NCI-H146 (cell line): ENCODE results near the gene FGFR3.

Source experiments
- DNase-seq: peaks from one replicate; lab custom pipeline; 2025; lab: John Stamatoyannopoulos, UW

FGFR3 gene

DNA sequence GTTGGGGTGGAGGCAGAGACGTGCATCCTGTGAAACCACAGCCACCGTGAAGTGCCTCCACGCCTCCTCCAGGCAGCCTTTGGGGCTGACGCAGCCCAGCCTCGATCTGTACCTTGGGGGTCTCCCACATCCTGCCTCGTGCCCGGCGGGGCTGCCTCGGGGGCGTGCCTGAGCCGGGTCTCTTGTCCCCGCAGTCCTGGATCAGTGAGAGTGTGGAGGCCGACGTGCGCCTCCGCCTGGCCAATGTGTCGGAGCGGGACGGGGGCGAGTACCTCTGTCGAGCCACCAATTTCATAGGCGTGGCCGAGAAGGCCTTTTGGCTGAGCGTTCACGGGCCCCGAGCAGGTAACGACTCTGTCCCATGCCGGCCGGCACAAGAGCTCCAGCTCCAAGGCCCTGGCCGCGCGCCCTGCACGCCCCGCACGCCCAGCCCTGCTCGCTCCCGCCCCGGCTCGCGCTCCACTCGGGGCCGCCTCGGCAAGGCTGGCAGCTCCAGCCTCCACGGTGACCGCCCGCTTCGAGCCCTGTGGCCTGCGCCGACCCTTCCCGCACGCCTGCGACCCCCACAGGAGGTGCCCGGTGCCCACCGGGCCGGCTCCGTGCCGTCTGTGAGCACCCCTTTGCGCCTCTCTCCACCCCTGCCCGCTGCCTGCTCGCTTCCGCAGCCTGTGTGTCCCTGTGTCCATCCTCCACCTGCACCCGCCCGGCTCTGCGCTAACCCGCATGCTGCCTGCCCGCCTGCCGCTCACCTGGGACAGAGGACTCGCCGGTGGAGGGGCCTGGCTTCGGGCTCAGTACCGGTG lies 9.8 kb downstream of the FGFR3 start:
- no peak for DNase-seq

DNA sequence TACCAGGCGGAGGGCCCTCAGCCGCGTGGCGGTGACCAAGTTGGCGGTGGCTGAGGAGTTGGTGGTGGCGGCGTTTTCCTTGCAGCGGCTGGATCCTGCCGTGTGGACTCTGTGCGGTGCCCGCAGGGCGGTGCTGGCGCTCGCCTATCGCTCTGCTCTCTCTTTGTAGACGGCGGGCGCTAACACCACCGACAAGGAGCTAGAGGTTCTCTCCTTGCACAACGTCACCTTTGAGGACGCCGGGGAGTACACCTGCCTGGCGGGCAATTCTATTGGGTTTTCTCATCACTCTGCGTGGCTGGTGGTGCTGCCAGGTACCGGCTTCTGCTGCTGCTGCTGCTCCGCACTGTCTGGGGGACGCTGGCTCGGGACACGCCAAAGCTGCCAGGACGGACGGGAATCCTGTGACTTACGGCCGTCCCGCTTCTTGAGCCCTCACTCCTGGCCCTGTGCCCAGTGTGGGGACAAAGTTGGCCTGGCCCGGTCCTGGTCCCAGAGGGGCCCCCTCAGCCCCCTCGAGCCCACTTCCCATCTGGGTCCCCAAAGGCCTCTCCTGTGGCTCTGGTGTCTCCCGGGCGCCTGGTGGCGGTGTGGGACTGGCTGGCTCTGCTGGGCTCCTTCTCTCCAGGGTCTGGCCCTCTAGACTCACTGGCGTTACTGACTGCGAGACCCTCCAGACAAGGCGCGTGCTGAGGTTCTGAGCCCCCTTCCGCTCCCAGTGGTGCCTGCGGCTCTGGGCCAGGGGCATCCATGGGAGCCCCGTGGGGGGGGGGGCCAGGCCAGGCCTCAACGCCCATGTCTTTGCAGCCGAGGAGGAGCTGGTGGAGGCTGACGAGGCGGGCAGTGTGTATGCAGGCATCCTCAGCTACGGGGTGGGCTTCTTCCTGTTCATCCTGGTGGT lies 10.7 kb downstream of the FGFR3 start:
- DNase-seq = no peak

DNA sequence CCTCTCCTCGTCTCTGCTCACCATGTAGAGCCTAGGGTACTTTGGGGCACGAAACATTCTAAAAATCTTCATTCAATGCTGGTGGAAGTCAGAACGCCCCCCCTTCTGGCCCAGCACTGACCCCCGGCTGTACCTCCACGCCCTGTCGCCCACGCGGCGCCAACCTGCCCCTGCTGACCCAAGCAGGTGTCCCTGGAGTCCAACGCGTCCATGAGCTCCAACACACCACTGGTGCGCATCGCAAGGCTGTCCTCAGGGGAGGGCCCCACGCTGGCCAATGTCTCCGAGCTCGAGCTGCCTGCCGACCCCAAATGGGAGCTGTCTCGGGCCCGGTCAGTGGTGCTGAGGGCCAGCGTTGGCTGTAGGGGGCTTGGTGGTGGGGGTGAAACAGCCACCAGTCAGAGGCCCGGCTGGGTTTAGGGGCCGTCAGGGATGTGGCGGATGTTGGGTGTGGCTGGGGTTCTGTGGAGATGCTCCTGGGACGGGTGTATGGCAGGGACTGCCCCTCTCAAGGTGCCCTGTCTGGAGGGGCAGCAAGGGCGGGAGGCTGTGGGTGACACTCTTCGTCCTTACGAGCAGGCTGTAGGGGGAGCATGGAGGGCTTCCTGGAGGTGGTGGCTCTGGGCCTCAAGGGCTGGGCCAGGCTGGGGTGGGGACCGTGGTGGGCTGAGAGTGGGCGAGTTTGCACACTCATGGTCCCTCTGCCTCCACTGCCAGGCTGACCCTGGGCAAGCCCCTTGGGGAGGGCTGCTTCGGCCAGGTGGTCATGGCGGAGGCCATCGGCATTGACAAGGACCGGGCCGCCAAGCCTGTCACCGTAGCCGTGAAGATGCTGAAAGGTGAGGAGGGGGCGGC lies 11.8 kb downstream of the FGFR3 start:
- DNase-seq = no peak

DNA sequence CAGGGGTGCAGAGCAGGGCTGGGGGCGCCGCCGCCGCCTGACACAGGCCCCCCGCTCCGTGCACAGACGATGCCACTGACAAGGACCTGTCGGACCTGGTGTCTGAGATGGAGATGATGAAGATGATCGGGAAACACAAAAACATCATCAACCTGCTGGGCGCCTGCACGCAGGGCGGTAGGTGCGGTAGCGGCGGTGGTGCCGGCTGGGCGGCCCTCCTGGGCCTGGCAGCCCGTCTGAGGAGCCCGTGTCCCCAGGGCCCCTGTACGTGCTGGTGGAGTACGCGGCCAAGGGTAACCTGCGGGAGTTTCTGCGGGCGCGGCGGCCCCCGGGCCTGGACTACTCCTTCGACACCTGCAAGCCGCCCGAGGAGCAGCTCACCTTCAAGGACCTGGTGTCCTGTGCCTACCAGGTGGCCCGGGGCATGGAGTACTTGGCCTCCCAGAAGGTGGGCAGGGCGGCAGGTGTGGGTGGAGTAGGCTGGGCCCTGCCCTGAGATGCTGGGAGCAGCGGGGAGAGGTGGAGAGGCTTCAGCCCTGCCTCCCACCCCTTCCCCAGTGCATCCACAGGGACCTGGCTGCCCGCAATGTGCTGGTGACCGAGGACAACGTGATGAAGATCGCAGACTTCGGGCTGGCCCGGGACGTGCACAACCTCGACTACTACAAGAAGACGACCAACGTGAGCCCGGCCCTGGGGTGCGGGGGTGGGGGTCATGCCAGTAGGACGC lies 12.6 kb downstream of the FGFR3 start:
- no peak for DNase-seq

DNA sequence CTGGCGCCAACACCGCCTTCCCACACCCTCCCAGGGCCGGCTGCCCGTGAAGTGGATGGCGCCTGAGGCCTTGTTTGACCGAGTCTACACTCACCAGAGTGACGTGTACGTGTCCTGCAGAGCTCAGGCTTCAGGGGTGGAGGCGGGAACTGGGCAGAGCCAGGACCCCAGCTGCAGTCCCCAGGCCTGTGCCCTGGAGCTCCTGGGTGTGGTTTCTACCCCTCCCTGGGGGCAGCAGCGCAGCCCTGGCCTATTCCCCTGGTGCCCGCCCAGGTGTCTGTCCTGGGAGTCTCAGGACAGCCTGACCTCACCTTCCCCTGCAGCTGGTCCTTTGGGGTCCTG lies 13.1 kb downstream of the FGFR3 start:
- DNase-seq = no peak

DNA sequence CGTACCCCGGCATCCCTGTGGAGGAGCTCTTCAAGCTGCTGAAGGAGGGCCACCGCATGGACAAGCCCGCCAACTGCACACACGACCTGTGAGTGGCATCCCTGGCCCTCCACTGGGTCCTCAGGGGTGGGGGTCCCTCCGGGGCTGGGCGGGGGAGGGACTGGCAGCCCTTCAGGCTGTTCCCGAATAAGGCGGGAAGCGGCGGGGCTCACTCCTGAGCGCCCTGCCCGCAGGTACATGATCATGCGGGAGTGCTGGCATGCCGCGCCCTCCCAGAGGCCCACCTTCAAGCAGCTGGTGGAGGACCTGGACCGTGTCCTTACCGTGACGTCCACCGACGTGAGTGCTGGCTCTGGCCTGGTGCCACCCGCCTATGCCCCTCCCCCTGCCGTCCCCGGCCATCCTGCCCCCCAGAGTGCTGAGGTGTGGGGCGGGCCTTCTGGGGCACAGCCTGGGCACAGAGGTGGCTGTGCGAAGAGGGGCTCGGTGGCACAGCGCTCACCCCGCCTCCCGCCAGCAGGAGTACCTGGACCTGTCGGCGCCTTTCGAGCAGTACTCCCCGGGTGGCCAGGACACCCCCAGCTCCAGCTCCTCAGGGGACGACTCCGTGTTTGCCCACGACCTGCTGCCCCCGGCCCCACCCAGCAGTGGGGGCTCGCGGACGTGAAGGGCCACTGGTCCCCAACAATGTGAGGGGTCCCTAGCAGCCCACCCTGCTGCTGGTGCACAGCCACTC lies 13.7 kb downstream of the FGFR3 start:
- no peak for DNase-seq

DNA sequence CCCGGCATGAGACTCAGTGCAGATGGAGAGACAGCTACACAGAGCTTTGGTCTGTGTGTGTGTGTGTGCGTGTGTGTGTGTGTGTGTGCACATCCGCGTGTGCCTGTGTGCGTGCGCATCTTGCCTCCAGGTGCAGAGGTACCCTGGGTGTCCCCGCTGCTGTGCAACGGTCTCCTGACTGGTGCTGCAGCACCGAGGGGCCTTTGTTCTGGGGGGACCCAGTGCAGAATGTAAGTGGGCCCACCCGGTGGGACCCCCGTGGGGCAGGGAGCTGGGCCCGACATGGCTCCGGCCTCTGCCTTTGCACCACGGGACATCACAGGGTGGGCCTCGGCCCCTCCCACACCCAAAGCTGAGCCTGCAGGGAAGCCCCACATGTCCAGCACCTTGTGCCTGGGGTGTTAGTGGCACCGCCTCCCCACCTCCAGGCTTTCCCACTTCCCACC lies 14.3 kb downstream of the FGFR3 start:
- DNase-seq = no peak

DNA sequence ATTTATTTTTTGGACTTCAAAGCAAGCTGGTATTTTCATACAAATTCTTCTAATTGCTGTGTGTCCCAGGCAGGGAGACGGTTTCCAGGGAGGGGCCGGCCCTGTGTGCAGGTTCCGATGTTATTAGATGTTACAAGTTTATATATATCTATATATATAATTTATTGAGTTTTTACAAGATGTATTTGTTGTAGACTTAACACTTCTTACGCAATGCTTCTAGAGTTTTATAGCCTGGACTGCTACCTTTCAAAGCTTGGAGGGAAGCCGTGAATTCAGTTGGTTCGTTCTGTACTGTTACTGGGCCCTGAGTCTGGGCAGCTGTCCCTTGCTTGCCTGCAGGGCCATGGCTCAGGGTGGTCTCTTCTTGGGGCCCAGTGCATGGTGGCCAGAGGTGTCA lies 15.3 kb downstream of the FGFR3 start:
- DNase-seq = no peak

DNA sequence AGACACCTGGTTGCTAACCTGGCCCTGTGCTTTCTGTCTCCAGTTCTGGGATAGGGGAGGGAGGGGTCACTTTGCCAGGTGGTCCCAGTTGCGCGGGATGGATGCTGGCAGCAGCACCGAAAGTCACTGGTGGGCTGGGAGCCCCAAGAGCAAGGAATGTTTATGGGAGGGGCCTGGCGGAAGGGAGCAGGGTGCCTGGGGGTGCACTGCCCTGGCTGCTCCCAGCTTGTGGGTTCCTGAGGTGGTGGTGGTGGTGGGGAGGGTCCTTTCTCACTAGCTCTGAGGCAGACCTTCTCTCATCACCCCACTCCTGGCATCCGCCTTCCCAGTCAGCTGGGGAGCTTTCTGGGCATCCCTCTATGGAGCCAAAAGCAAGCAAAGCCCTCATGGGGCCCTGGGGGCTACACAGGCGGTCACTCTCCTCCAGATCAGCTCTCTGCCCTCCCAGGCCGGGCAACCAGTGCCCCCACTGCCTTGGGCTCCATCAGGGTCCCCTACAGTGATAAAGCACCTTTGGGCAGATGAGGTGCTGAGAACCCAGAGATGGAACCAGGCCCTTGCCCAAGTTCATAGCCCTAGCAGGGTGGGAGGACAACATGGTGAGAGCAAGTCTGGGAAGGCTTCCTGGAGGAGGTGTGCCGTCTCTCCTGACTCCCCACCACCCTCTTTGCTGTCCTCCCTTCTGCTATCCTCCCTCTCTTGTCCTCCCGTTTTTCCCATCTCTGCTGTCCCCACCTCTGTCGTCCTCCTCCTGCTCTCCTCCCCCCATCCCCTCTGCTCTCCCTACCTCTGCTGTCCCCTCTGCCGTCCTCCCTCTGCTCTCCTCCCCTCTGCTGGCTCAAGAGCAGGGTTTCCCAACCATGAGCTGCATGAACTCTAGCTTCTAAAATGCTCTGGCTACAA lies 16.0 kb downstream of the FGFR3 start:
- DNase-seq = no peak

DNA sequence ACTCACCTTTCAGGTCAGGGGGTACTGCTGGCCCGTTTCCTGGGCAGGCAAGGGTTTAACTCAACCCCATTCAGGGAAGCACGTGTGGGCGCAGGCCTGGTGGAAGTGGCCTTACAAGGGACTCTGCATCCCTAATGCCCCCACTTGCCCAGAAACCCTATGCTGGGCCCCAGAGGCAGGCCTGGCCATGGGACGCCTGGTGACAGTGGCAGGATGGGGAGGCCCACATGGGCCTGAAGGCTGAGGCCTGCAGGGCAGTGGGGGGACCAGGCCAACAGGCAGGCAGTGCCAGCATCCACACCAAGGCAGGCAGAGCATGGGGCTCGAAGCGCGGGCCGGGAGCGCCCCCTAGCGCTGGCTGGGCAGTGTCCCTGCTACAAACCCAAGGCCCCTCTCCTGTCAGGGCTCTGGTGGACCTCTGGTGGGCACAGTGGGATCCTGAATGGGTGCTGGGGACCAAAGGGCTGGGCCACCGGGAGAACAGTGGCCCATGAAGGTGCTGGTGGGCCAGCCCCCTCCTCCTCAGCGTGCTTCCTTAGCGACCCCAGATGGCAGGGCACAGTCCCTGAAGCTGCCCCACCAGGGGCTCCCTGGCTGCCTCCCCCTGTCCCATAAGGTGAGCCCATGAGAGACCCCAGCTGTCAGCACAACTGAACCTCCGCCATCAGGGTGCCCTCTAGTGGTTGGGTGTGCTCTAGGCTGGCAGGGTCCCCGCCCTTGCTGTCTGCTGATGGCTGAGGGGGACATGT lies 16.8 kb downstream of the FGFR3 start:
- DNase-seq = peak; percentile 45

DNA sequence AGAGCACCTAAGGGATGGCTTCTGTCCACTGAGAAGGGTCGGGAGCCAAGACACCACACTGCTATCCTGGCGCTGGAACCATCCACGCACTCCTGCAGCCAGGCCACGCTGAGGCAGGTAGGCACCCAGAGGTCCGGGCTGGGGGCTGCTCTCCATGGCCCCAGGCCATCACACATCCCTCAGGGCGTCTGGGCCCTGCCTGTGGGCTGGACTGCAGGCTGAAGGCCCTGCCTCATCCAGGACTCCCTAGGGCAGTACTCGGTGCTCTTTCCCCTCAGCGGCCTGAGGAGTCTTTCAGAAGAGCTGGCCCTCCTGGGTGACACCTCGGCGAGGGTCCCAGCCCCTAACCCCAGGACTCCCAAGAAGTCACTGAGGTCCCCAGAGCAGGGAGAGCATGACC lies 17.7 kb downstream of the FGFR3 start:
- DNase-seq = no peak

DNA sequence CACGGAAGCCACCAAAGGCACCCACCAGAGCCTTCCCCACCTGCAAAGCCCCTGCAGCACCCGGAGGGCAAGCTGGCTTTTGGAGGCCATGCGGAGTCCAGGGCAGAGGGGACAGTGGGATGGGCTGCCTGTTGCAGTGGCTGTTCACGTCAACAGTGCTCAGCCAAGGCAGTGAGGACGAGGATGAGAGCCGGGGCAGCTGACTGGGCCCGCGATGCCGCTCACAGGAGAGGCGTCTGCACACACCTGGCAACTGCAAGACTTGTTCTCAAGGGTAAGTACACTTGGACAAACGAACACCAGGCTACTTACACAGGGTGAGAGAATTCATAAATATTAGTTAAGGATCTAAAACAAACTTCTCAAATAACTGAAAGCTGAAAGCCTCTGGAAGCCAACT lies 19.6 kb downstream of the FGFR3 start:
- no peak for DNase-seq

DNA sequence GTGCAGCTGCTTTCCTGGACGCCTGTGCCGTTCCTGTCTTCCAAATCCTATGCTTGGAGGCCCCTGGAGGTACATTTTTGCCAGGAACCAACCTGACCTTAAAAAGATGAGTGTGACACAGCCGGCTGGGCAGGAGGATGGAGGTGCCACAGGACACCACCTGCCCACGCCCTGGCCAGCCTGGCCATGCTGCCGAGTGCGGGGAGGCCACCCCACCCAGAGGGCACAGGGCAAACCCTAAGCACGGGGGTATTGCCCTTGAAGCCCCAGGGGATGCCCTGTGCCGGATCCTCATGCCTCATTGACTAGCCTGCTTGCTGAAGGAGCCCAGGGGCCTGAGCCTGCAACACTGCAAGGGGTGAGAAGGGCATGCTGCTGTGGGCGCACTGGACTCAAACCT lies 20.1 kb downstream of the FGFR3 start:
- no peak for DNase-seq

DNA sequence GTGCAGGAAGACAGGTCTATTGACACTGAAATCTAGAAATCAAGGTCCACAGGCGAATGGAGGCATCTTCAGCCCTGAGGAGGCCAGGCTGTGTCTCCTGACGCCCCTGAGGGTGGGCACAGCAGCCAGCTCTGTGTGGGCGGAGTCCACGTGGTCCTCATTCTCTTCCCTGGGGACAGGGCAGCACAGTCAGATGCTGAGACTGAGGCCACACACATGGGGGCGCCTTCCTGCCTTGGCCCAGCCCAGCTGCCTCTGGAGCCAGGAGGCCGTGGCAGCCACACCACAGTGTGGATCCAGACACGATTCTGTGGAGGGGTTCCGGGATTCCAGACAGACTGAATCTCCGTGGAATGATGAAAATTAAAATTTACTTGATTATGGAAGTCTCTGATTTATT lies 20.8 kb downstream of the FGFR3 start:
- DNase-seq = no peak

DNA sequence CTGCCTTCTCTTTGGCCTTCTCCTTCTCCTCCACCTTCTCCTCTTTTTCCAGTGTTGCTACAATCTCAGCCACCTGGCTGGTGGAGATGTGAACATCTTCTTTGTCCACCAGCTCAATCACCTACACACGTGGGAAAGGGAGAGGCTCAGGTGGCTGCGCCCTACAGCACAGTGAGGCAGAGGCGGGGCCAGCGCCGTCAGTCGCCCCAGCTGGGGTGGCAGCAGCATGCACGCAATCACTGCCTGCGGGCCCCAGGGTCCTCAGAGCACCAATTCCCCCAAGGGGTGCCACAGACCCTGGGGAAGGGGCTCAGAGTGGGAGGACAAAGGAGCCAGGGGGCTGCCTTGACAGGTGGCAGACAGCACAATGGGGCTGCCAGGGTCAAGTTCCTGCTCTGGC lies 21.4 kb downstream of the FGFR3 start:
- no peak for DNase-seq

DNA sequence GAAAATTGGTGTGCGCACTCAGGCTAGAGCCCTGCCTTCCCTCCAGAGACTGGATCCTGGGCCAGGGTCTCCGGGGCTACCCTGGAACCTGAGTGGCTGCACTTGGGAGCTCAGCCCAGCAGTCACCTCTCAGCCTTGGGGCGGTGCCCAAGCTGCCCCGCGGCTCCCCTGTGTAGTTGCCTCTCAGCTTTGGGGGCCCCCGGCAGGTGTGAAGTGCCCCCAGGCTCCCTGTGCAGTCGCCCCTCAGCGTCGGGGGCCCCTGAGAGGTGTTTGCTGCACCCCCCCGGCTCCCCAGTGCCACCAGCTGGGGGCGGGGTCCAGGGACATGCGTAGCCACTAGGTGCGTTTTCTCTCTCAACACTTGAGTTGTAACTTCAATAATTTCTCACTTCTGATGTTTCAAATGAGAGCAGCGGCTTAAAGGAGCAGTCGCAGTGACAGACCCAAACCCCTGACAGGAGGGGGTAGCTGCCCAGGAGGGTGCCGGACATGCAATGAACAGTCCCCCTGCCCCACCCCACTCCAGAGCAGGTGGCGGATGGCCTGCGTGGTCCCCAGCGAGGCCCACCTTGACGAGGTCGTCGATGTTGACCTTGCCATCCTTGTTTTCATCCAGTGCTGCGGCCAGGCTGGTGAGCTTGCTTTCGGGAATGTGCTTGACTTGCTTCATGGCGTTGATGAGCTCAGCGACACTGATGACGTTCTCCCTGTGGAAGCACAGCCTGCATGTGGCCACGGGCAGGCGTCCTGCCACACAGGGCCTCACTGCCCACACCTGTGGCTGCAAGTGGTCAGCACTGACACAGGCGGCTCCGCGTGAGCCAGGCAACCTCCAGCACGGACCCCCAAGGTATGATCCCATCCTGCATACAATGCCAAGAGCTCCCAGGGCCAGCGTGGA lies 22.3 kb downstream of the FGFR3 start:
- no peak for DNase-seq

DNA sequence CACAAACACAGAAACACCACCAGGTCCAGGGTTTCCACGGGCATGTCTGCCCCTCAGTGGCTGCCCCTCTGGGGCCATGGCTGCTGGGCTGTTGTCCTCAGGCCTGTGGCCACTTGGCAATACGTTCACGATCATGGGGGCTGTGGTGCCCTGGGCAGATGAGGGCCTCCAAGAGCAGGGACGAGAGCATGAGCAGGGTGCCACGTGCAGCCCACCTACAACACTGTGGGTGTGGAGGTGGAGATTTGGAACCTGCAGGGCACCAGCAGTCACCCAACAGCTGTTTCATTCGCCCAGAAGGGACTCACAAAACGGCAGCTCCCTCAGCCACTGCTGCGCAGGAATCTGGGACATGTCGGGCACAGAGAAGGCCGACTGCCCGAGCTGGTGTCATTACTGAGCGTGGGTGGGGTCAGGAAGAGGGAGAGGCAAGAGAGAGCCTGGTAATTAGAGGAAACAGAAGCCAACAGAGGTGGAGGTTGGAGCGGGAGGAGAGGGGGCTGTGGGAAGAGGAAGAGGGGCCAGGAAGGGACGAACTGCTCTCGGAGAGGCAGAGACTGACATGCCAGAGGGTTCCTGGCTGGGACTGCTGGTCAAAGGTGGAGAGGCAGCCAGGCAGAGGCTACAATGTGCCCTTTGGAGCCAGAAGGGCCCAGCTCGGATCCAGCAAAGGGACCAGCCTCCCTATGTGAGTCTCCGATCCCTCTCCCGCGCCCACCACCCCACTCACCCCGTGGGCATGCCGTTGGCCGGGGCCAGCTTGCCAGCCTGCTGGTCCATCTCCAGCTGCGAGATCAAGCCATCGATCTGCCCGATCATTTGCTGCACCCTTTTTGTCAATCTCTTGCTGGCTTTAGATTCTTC lies 23.1 kb downstream of the FGFR3 start:
- DNase-seq = no peak
